ENCODE results near the gene PRKCH. TPM values are rescaled to one million over a fixed set of nuclear protein-coding genes. Genes with fewer than 3 reads are reported as not detected.

PRKCH gene
- total and polyA plus RNA-seq, 10 of the 15 experiments (the other 5 are each of a cell fraction or from before 2014, with no cell fraction given) = 10.7 to 140 (median 33.2) TPM

GRCh38 chr14:61394542-61394941, 73.2 kb downstream of the PRKCH start (continued):
- TF ChIP-seq, protein P1, sequence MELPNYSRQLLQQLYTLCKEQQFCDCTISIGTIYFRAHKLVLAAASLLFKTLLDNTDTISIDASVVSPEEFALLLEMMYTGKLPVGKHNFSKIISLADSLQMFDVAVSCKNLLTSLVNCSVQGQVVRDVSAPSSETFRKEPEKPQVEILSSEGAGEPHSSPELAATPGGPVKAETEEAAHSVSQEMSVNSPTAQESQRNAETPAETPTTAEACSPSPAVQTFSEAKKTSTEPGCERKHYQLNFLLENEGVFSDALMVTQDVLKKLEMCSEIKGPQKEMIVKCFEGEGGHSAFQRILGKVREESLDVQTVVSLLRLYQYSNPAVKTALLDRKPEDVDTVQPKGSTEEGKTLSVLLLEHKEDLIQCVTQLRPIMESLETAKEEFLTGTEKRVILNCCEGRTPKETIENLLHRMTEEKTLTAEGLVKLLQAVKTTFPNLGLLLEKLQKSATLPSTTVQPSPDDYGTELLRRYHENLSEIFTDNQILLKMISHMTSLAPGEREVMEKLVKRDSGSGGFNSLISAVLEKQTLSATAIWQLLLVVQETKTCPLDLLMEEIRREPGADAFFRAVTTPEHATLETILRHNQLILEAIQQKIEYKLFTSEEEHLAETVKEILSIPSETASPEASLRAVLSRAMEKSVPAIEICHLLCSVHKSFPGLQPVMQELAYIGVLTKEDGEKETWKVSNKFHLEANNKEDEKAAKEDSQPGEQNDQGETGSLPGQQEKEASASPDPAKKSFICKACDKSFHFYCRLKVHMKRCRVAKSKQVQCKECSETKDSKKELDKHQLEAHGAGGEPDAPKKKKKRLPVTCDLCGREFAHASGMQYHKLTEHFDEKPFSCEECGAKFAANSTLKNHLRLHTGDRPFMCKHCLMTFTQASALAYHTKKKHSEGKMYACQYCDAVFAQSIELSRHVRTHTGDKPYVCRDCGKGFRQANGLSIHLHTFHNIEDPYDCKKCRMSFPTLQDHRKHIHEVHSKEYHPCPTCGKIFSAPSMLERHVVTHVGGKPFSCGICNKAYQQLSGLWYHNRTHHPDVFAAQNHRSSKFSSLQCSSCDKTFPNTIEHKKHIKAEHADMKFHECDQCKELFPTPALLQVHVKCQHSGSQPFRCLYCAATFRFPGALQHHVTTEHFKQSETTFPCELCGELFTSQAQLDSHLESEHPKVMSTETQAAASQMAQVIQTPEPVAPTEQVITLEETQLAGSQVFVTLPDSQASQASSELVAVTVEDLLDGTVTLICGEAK (IDR thresholded peaks at IDR 0.05; ENCODE audit: borderline replicate concordance) = no peak
- TF ChIP-seq ATF7 (IDR thresholded peaks at IDR 0.05; ENCODE audit: low read depth) = no peak
- no peak for TF ChIP-seq EZH2 (IDR thresholded peaks at IDR 0.05; ENCODE audit: borderline replicate concordance, control insufficient read depth, low read depth, low read length)
- TF ChIP-seq POLR2AphosphoS5 (IDR thresholded peaks at IDR 0.05; ENCODE audit: low read length) = no peak
- no peak for TF ChIP-seq CTCF (IDR thresholded peaks at IDR 0.05 in 2 of 3, conservative IDR thresholded peaks at IDR 0.05 in 1 of 3; ENCODE audit: control insufficient read depth in 2 of 3, extremely low read depth in 1 of 3, insufficient read depth in 1 of 3, low read depth in 3 of 3, low read length in 3 of 3)
- no peak for TF ChIP-seq RB1 (IDR thresholded peaks at IDR 0.05; ENCODE audit: borderline replicate concordance)
- TF ChIP-seq ASH2L (IDR thresholded peaks at IDR 0.05; ENCODE audit: borderline replicate concordance, low read depth) = no peak
- no peak for TF ChIP-seq ZNF24 (IDR thresholded peaks at IDR 0.05)

Data from GM12878 (cell line).